DND-41 (cell line): Measurements from ENCODE around the gene PXT1.
"Not testable (repeated sequence)": the region's sequence is repeated elsewhere in the genome, so short reads cannot be mapped to it uniquely, and the experiment has no call there.

Source experiments
- ATAC-seq: fragments of 200-7000 bp; cut with Tn5 transposase; 3 replicates; pipeline ENCODE4 v1.9.1; 2021; ENCODE audit warnings: low read depth; ENCODE audit not compliant: insufficient read depth
- DNase-seq: peaks from one replicate; pipeline ENCODE4 v3.0.0-alpha.2; 2020
- H2AFZ ChIP-seq: 2 replicates; pipeline ENCODE4 v1.6.0; 2012; ENCODE audit warnings: low read depth, low read length
- H3K27ac ChIP-seq: 2 replicates; pipeline ENCODE4 v1.5.1; 2012; ENCODE audit warnings: low read length, inconsistent platforms
- H3K27me3 ChIP-seq: fragments of 200-600 bp; sonication (generic); 2 replicates; pipeline ENCODE4 v1.6.0; 2012; ENCODE audit warnings: low read length, mild to moderate bottlenecking, inconsistent platforms; ENCODE audit not compliant: insufficient read depth, poor library complexity
- H3K36me3 ChIP-seq: 2 replicates; pipeline ENCODE4 v1.5.1; 2012; ENCODE audit warnings: low read length, inconsistent platforms; ENCODE audit not compliant: insufficient read depth
- H3K4me1 ChIP-seq: 2 replicates; pipeline ENCODE4 v1.5.1; 2012; ENCODE audit warnings: mild to moderate bottlenecking, low read length; ENCODE audit not compliant: insufficient read depth
- H3K4me2 ChIP-seq: 2 replicates; pipeline ENCODE4 v1.6.0; 2012; ENCODE audit warnings: mild to moderate bottlenecking, moderate library complexity, low read length, inconsistent platforms; ENCODE audit not compliant: insufficient read depth
- H3K4me3 ChIP-seq, 2 experiments: fragments of 200-600 bp in 1 of 2; shearing (Covaris generic) in 1 of 2; 2 replicates each; pipeline ENCODE4 v1.5.1; 2012 to 2016; ENCODE audit warnings: inconsistent platforms in 2 of 2, low read length in 2 of 2, mild to moderate bottlenecking in 2 of 2, low read depth in 1 of 2, moderate library complexity in 1 of 2
- H3K79me2 ChIP-seq: 2 replicates; pipeline ENCODE4 v1.6.0; 2012; ENCODE audit warnings: low read length, inconsistent platforms; ENCODE audit not compliant: insufficient read depth
- H3K9ac ChIP-seq: 2 replicates; pipeline ENCODE4 v1.6.0; 2012; ENCODE audit warnings: low read depth, mild to moderate bottlenecking, inconsistent platforms, low read length, moderate library complexity
- H3K9me3 ChIP-seq: 2 replicates; pipeline ENCODE4 v1.5.1; 2012; ENCODE audit warnings: low read length, moderate library complexity, mild to moderate bottlenecking, inconsistent platforms; ENCODE audit not compliant: insufficient read depth, severe bottlenecking
- H4K20me1 ChIP-seq: 2 replicates; pipeline ENCODE4 v1.6.0; 2012; ENCODE audit warnings: low read length; ENCODE audit not compliant: insufficient read depth
- EZH2 ChIP-seq: IDR thresholded peaks from 3 replicates; pipeline ENCODE4 v1.6.1; 2012; ENCODE audit warnings: borderline replicate concordance, low read depth, mild to moderate bottlenecking, moderate library complexity, low read length, inconsistent platforms; ENCODE audit not compliant: severe bottlenecking
- TF ChIP-seq, protein P1 (sequence below): IDR thresholded peaks from 2 replicates; pipeline ENCODE4 v1.5.1; 2012; ENCODE audit warnings: borderline replicate concordance, low read length, moderate library complexity, mild to moderate bottlenecking; ENCODE audit not compliant: poor library complexity, severe bottlenecking; ENCODE audit errors: extremely low read depth

PXT1 gene

GRCh38 chr6:36489426-36489825, 46.8 kb upstream of the PXT1 start:
- Histone ChIP-seq H3K9ac (no peak overlapping the region), H3K4me1 (no peaks in the 10 kb centered on the region), H2AFZ (no peak overlapping the region), H3K27me3 (no peaks in the 10 kb centered on the region), H3K4me3 (no peak overlapping the region), H3K79me2 (no peaks in the 10 kb centered on the region), H3K9me3 (no peaks in the 10 kb centered on the region), H4K20me1 (no peaks in the 10 kb centered on the region), H3K36me3 (peaks cover 63% of the 10 kb centered on the region), H3K27ac (no peak overlapping the region), H3K4me2 (no peak overlapping the region)
- ATAC-seq: no peak
- no peak for TF ChIP-seq EZH2
- TF ChIP-seq, protein P1, sequence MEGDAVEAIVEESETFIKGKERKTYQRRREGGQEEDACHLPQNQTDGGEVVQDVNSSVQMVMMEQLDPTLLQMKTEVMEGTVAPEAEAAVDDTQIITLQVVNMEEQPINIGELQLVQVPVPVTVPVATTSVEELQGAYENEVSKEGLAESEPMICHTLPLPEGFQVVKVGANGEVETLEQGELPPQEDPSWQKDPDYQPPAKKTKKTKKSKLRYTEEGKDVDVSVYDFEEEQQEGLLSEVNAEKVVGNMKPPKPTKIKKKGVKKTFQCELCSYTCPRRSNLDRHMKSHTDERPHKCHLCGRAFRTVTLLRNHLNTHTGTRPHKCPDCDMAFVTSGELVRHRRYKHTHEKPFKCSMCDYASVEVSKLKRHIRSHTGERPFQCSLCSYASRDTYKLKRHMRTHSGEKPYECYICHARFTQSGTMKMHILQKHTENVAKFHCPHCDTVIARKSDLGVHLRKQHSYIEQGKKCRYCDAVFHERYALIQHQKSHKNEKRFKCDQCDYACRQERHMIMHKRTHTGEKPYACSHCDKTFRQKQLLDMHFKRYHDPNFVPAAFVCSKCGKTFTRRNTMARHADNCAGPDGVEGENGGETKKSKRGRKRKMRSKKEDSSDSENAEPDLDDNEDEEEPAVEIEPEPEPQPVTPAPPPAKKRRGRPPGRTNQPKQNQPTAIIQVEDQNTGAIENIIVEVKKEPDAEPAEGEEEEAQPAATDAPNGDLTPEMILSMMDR: no peak
- no peak for DNase-seq

DNA sequence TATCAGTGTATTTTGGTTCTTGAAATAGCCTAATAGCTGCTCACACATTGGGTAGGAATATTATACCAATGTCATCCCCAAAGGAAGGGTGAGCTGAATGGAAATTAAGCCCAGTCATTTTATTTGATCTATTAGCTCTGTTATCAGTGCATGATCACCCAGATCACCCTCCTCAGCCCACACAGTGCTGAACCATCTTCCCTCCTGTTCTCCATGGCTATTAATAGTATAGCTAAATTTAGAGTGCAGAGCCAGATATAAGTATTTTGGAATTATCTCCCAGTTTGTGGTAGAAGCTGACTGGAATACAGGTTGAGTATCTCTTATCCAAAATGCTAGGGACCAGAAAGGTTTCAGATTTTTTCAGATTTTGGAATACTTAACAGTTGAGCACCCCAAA, 45.6 kb upstream of the PXT1 start:
- ATAC-seq (no peak), DNase-seq (no peak)
- no peaks in the 10 kb centered on the region for H3K79me2 ChIP-seq
- TF ChIP-seq, protein P1: no peak
- no peak for TF ChIP-seq EZH2
- peaks cover 61% of the 10 kb centered on the region for H3K36me3 ChIP-seq
- no peaks in the 10 kb centered on the region for H3K9me3 ChIP-seq
- H2AFZ ChIP-seq: no peak overlapping the region
- H3K27me3 ChIP-seq: no peaks in the 10 kb centered on the region
- no peak overlapping the region for H3K9ac ChIP-seq
- H3K4me3 ChIP-seq: no peak overlapping the region
- no peaks in the 10 kb centered on the region for H3K4me1 ChIP-seq
- no peak overlapping the region for H3K4me2 ChIP-seq
- no peaks in the 10 kb centered on the region for H4K20me1 ChIP-seq
- no peak overlapping the region for H3K27ac ChIP-seq

GRCh38 chr6:36487698-36488097, 45.0 kb upstream of the PXT1 start:
- H3K9ac ChIP-seq: no peak overlapping the region
- no peak for DNase-seq

DNA sequence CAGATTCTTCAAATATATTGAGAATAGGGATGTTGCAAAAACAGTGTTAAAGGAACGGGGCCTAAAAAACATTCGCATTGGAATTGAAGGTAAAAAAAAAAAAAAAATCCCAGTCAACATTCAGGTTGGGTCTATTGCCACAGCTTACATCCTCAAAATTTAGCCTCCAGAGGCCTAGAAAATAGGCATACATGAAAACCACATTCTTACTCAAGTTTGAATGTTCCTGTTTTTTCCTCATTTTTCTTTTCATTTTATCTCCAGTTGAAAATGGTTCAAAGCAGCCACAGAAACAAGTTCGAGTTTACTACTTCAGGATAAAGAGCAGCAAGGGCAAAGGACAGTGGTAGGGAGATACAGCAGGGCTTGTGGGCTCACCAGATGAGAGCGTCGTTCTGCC, 42.1 kb upstream of the PXT1 start:
- H3K36me3 ChIP-seq: peaks cover 82% of the 10 kb centered on the region

More at GRCh38 chr6:36487698-36488097, 45.0 kb upstream of the PXT1 start:
- peaks cover 59% of the 10 kb centered on the region for H3K36me3 ChIP-seq
- no peaks in the 10 kb centered on the region for H3K79me2 ChIP-seq
- no peaks in the 10 kb centered on the region for H3K27me3 ChIP-seq
- H3K4me1 ChIP-seq: no peaks in the 10 kb centered on the region
- TF ChIP-seq, protein P1: no peak
- no peak for TF ChIP-seq EZH2
- H3K4me2 ChIP-seq: no peak overlapping the region
- H2AFZ ChIP-seq: no peak overlapping the region
- ATAC-seq: no peak
- H3K9me3 ChIP-seq: no peaks in the 10 kb centered on the region
- no peaks in the 10 kb centered on the region for H4K20me1 ChIP-seq
- no peak overlapping the region for H3K27ac ChIP-seq
- no peak overlapping the region for H3K4me3 ChIP-seq

DNA sequence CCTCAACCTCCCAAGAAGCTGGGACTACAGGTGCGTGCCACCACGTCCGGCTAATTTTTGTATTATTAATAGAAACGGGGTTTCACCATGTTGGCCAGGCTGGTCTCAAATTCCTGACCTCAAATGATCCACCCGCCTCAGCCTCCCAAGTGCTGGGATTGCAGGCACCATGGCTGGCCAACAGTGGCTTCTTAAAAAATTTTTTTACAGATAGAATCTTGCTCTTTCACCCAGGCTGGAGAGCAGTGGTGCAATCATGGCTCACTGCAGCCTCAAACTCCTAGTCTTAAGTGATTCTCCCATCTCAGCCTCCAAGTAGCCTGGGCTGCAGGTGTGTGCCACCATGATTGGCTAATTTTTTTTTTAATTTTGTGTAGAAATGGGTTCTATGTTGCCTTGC, 40.7 kb upstream of the PXT1 start:
- H3K4me3 ChIP-seq, DNase-seq, H3K4me2 ChIP-seq, H3K9me3 ChIP-seq, H3K9ac ChIP-seq, H2AFZ ChIP-seq, H3K27ac ChIP-seq, H3K27me3 ChIP-seq, H4K20me1 ChIP-seq, H3K79me2 ChIP-seq, H3K4me1 ChIP-seq, ATAC-seq: not testable (repeated sequence)
- H3K36me3 ChIP-seq: peaks cover 82% of the 10 kb centered on the region

More for the DNA sequence above, 42.1 kb upstream of the PXT1 start:
- Histone ChIP-seq H3K27me3 (no peaks in the 10 kb centered on the region), H3K4me3 (no peak overlapping the region), H3K9ac (no peak overlapping the region), H2AFZ (no peak overlapping the region), H3K79me2 (no peaks in the 10 kb centered on the region), H3K4me1 (no peaks in the 10 kb centered on the region), H3K9me3 (no peaks in the 10 kb centered on the region), H4K20me1 (no peaks in the 10 kb centered on the region), H3K27ac (no peak overlapping the region), H3K4me2 (no peak overlapping the region)
- DNase-seq (no peak), ATAC-seq (no peak)
- TF ChIP-seq, protein P1: no peak
- TF ChIP-seq EZH2: no peak
